Peyer's patch (tissue), 4 donors: ENCODE data around the gene DIS3L2.

ENCODE experiments used
- POLR2A ChIP-seq, 2 donors: fragments of 450-650 bp; IDR thresholded peaks; one replicate each; pipeline ENCODE4 v1.5.1; 2017; ENCODE audit warnings: antibody characterized with exemption in 2 of 2, mild to moderate bottlenecking in 2 of 2, moderate library complexity in 2 of 2
- TF ChIP-seq, protein P1 (sequence below), 6 experiments: fragments of 450-650 bp in 4 of 6; fragments of 200-600 bp in 2 of 6; sonication (generic) in 1 of 6; IDR thresholded peaks; one replicate each; pipeline ENCODE4 v1.5.1; 2017 to 2019; ENCODE audit warnings: antibody characterized with exemption in 6 of 6, mild to moderate bottlenecking in 3 of 6, moderate library complexity in 1 of 6

DNA sequence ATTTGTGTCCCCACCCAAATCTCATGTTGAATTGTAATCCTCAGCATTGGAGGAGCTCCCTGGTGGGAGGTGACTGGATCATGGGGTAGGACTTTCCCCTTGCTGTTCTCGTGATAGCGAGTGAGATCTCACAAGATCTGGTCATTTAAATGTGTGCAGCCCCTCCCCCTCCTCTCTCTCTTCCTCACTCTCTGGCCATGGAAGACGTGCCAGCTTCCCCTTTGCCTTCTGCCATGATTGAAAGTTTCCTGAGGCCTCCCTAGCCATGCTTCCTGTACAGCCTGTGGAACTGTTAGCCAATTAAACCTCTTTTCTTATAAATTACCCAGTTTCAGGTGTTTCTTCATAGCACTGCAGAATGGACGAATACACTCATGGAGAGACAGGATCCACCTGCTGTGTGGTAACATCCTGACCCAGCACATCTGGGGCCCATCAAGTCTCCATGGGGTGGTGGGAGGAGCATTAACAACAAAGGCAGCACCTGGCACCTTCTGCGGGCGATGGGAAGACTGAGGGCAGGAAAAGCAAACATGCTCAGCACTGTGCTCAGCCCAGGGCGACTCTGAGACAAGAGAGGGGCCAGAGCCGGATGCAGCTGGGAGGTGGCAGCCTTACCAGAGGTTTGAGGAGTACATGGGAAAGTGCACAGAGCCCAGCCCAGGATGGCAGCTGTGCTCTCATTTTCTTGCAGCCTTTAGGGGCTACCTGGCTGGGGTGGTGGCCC is 400.8 kb downstream of the DIS3L2 start:
- no peak for TF ChIP-seq POLR2A (IDR thresholded peaks at IDR 0.05)
- TF ChIP-seq, protein P1, sequence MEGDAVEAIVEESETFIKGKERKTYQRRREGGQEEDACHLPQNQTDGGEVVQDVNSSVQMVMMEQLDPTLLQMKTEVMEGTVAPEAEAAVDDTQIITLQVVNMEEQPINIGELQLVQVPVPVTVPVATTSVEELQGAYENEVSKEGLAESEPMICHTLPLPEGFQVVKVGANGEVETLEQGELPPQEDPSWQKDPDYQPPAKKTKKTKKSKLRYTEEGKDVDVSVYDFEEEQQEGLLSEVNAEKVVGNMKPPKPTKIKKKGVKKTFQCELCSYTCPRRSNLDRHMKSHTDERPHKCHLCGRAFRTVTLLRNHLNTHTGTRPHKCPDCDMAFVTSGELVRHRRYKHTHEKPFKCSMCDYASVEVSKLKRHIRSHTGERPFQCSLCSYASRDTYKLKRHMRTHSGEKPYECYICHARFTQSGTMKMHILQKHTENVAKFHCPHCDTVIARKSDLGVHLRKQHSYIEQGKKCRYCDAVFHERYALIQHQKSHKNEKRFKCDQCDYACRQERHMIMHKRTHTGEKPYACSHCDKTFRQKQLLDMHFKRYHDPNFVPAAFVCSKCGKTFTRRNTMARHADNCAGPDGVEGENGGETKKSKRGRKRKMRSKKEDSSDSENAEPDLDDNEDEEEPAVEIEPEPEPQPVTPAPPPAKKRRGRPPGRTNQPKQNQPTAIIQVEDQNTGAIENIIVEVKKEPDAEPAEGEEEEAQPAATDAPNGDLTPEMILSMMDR (IDR thresholded peaks at IDR 0.05): no peak
